ENCODE results near the gene FGF8.

FGF8 gene

GRCh38 chr10:101724446-101724845 is 51.5 kb downstream of the FGF8 start:
- no peak for DNase-seq (ENCODE audit: low read depth)
- in situ Hi-C loops (cut with HindIII; ENCODE audit: low sequenced_read_pairs), result no loop called here
- no peak for TF ChIP-seq CTCF (IDR thresholded peaks at IDR 0.05; ENCODE audit: low read depth, low read length, missing control alignments)
- no peak overlapping the region for H3K4me3 ChIP-seq (ENCODE audit: low read depth, low read length)

- in situ Hi-C loops (cut with HindIII; ENCODE audit: low sequenced_read_pairs), result no loop called here
- no peak for DNase-seq (ENCODE audit: low read depth)
- no peak overlapping the region for H3K4me3 ChIP-seq (ENCODE audit: low read depth, low read length)
- TF ChIP-seq CTCF (IDR thresholded peaks at IDR 0.05; ENCODE audit: low read depth, low read length, missing control alignments), result no peak
Observed at GRCh38 chr10:101723176-101723575, 52.7 kb downstream of the FGF8 start.

- in situ Hi-C loops (cut with HindIII; ENCODE audit: low sequenced_read_pairs), result no loop called here
- DNase-seq (ENCODE audit: low read depth), result no peak
- TF ChIP-seq CTCF (IDR thresholded peaks at IDR 0.05; ENCODE audit: low read depth, low read length, missing control alignments), result no peak
- no peak overlapping the region for H3K4me3 ChIP-seq (ENCODE audit: low read depth, low read length)
Observed at GRCh38 chr10:101721806-101722205, 54.1 kb downstream of the FGF8 start.

GRCh38 chr10:101720606-101721230 is 55.2 kb downstream of the FGF8 start:
- H3K4me3 ChIP-seq (ENCODE audit: low read depth, low read length), result no peak overlapping the region
- no peak for DNase-seq (ENCODE audit: low read depth)
- TF ChIP-seq CTCF (IDR thresholded peaks at IDR 0.05; ENCODE audit: low read depth, low read length, missing control alignments), result no peak
- in situ Hi-C loops (cut with HindIII; ENCODE audit: low sequenced_read_pairs), result no loop called here
